BE2C (cell line): ENCODE measurements around the gene GON7.
"Not testable (repeated sequence)": the region's sequence is repeated elsewhere in the genome, so short reads cannot be mapped to it uniquely, and the experiment has no call there.

ENCODE experiments used
- DNase-seq: peaks from one replicate; pipeline ENCODE4 v3.0.0-alpha.2; 2020
- H3K27me3 ChIP-seq: fragments of 250-450 bp; sonication (Bioruptor Pico); 2 replicates; pipeline ENCODE4 v1.5.1; 2020; ENCODE audit warnings: mild to moderate bottlenecking
- H3K36me3 ChIP-seq: fragments of 250-450 bp; sonication (Bioruptor Pico); 2 replicates; pipeline ENCODE4 v1.5.1; 2020; ENCODE audit warnings: mild to moderate bottlenecking
- H3K4me1 ChIP-seq: fragments of 250-450 bp; sonication (Bioruptor Pico); 2 replicates; pipeline ENCODE4 v1.5.1; 2020
- H3K4me3 ChIP-seq: 2 replicates; pipeline ENCODE4 v1.5.1; 2011; ENCODE audit warnings: low read depth, low read length
- H3K9me3 ChIP-seq: fragments of 250-450 bp; sonication (Bioruptor Pico); 2 replicates; pipeline ENCODE4 v1.5.1; 2020
- CTCF ChIP-seq: IDR thresholded peaks from 2 replicates; pipeline ENCODE4 v1.5.1; 2012; ENCODE audit warnings: mild to moderate bottlenecking, low read depth, low read length

Gene GON7

GRCh38 chr14:93239869-93240677, 33.2 kb upstream of the GON7 start:
- no peak for TF ChIP-seq CTCF
- Histone ChIP-seq H3K4me3 (no peak overlapping the region), H3K4me1 (no peaks in the 10 kb centered on the region), H3K36me3 (peaks cover 16% of the 10 kb centered on the region), H3K27me3 (no peaks in the 10 kb centered on the region), H3K9me3 (no peaks in the 10 kb centered on the region)
- DNase-seq, result no peak

- H3K9me3 ChIP-seq, result no peaks in the 10 kb centered on the region
- no peaks in the 10 kb centered on the region for H3K27me3 ChIP-seq
- no peak overlapping the region for H3K4me3 ChIP-seq
- DNase-seq, result no peak
- H3K4me1 ChIP-seq, result no peaks in the 10 kb centered on the region
- TF ChIP-seq CTCF, result no peak
- no peaks in the 10 kb centered on the region; the same call in 1 of the 2 replicates for H3K36me3 ChIP-seq
These were observed 27.9 kb upstream of the GON7 start for GRCh38 chr14:93234798-93235197.

- H3K4me3 ChIP-seq, H3K36me3 ChIP-seq, H3K9me3 ChIP-seq, H3K4me1 ChIP-seq, H3K27me3 ChIP-seq, DNase-seq: not testable (repeated sequence)
These were observed 26.2 kb upstream of the GON7 start for GRCh38 chr14:93233078-93233477.

- Histone ChIP-seq H3K27me3 (no peaks in the 10 kb centered on the region), H3K9me3 (no peaks in the 10 kb centered on the region), H3K4me3 (peak overlapping the region; percentile 83; the same call in 1 of the 2 replicates), H3K36me3 (peaks cover 12% of the 10 kb centered on the region), H3K4me1 (no peaks in the 10 kb centered on the region)
- TF ChIP-seq CTCF, result no peak
- DNase-seq, result no peak
These were observed 25.3 kb upstream of the GON7 start for GRCh38 chr14:93232159-93232558.

GRCh38 chr14:93231129-93231979, 24.5 kb upstream of the GON7 start:
- Histone ChIP-seq H3K4me1 (no peaks in the 10 kb centered on the region), H3K9me3 (no peaks in the 10 kb centered on the region), H3K4me3 (peak overlapping the region; percentile 83), H3K36me3 (peaks cover 17% of the 10 kb centered on the region), H3K27me3 (no peaks in the 10 kb centered on the region)
- TF ChIP-seq CTCF, result no peak
- peak; percentile 89 for DNase-seq

GRCh38 chr14:93230539-93230938, 23.7 kb upstream of the GON7 start:
- H3K4me1 ChIP-seq, result no peaks in the 10 kb centered on the region
- H3K27me3 ChIP-seq, result no peaks in the 10 kb centered on the region
- no peak for DNase-seq
- H3K4me3 ChIP-seq, result peak overlapping the region; percentile 83
- peaks cover 19% of the 10 kb centered on the region for H3K36me3 ChIP-seq
- no peaks in the 10 kb centered on the region for H3K9me3 ChIP-seq
- TF ChIP-seq CTCF, result no peak
